ENCODE results near the gene ASXL1. TPM values are rescaled to one million over a fixed set of nuclear protein-coding genes. Genes with fewer than 3 reads are reported as not detected.

Gene ASXL1
- total RNA-seq: 32.6 and 82.4 TPM in 2 replicates
- 50.3 and 97.9 TPM in 2 replicates for polyA plus RNA-seq

DNA sequence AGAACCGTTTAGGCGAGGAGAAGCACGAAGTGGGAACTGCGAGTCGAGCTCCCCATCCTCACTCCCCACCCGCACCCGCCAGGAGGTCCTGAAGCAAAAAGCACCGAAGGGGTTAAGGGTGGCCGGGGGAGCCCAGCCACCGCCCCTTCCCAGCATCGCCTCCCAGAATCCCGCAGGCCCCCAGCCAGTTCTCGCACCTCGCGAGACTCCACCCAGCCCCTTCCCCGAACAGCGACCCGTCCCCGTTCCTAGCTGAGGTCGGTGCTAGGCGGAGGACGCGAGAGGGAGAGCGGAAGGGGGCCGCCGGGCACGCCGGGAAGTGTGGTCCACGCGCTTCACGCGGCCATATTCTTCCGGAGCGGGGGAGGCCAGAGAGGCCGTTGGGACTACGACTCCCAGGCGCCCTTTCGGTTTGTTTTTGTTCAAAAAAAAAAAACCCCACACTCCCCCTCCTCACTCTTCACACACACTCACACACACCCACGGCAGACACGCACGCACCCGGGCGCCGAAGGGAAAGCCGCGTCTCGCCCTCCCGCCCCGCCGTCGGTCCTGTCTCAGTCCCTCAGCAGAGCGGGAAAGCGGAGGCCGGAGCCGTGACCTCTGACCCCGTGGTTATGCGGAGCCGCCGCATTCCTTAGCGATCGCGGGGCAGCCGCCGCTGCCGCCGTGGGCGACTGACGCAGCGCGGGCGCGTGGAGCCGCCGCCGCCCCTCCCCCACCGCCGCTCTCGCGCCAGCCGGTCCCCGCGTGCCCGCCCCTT lies at the start of gene ASXL1:
Gene ASXL1, plus strand, starts transcription at position 463 of the 763 bp plus-strand sequence. CDS start 445 bp downstream, outside the sequence.
- peak; percentile 99 for DNase-seq (ENCODE audit: low read depth in 1 of 2, low spot score in 1 of 2)
- H3K27ac ChIP-seq: peak within 1 kb of the TSS; percentile 99

GRCh38 chr20:32312718-32313424 lies 45.3 kb upstream of the ASXL1 start:
- TF ChIP-seq CTCF (IDR thresholded peaks at IDR 0.05; ENCODE audit: low read depth, low read length): no peak
- DNase-seq (ENCODE audit: low read depth in 1 of 2, low spot score in 1 of 2): no peak
- H3K9me3 ChIP-seq (ENCODE audit: low read depth): no peaks in the 10 kb centered on the region
- no peaks in the 10 kb centered on the region for H3K4me1 ChIP-seq (ENCODE audit: low read depth)
- no peak overlapping the region for H3K4me3 ChIP-seq
- H3K27ac ChIP-seq: no peak overlapping the region
- no peaks in the 10 kb centered on the region for H3K27me3 ChIP-seq
- H3K36me3 ChIP-seq: peaks cover 3% of the 10 kb centered on the region

More for the DNA sequence above, at the start of gene ASXL1:
- H3K36me3 ChIP-seq: no peaks in the 10 kb centered on the region
- no peak for TF ChIP-seq CTCF (IDR thresholded peaks at IDR 0.05; ENCODE audit: low read depth, low read length)
- no peaks in the 10 kb centered on the region for H3K27me3 ChIP-seq
- H3K4me3 ChIP-seq: peak within 1 kb of the TSS; percentile 79
- peaks cover 19% of the 10 kb centered on the region for H3K4me1 ChIP-seq (ENCODE audit: low read depth)
- H3K9me3 ChIP-seq (ENCODE audit: low read depth): no peaks in the 10 kb centered on the region

DNA sequence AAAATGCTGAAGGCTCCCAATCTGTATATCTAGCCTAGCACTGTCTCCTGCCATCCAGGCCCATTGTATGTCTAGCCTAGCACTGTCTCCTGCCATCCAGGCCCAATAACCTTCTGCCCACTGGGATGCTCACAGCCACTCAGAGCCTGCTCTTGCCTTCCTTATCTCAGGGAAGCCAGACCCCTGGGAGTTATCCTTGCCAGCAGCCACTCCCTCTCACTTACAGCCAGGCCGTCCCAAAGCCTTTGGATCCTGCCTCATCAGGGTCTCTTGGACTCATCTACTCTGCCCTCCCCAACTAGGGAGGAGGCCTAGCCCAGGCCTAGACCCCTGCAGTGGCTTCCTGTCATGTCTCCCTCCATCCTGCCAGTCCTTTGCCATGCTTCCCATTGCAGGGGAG lies 43.4 kb upstream of the ASXL1 start:
- Histone ChIP-seq H3K4me3 (no peak overlapping the region), H3K36me3 (peaks cover 7% of the 10 kb centered on the region), H3K27ac (no peak overlapping the region), H3K9me3 (ENCODE audit: low read depth) (no peaks in the 10 kb centered on the region), H3K27me3 (no peaks in the 10 kb centered on the region), H3K4me1 (ENCODE audit: low read depth) (no peaks in the 10 kb centered on the region)
- no peak for DNase-seq (ENCODE audit: low read depth in 1 of 2, low spot score in 1 of 2)
- TF ChIP-seq CTCF (IDR thresholded peaks at IDR 0.05; ENCODE audit: low read depth, low read length): no peak

DNA sequence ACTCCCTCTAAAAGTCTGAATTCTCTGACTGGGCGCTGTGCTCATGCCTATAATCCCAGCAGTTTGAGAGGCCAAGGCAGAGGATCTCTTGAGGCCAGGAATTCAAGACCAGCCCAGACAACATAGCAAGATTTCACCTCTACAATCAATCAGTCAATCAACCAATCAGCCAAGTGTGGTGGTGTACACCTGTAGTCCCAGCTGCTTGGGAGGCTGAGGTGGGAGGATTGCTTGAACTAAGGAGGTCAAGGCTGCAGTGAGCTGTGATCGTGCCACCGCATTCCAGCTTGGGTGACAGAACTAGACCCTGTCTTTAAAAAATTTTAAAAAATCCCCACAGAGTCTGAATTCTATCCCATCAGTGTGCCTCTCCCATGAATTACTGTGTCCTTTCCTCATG lies 42.7 kb upstream of the ASXL1 start:
- no peak for DNase-seq (ENCODE audit: low read depth in 1 of 2, low spot score in 1 of 2)
- TF ChIP-seq CTCF (IDR thresholded peaks at IDR 0.05; ENCODE audit: low read depth, low read length): no peak

GRCh38 chr20:32315891-32316290 lies 42.2 kb upstream of the ASXL1 start:
- H3K27me3 ChIP-seq: no peaks in the 10 kb centered on the region
- no peaks in the 10 kb centered on the region for H3K4me1 ChIP-seq (ENCODE audit: low read depth)
- no peak for DNase-seq (ENCODE audit: low read depth in 1 of 2, low spot score in 1 of 2)
- H3K9me3 ChIP-seq (ENCODE audit: low read depth): no peaks in the 10 kb centered on the region
- TF ChIP-seq CTCF (IDR thresholded peaks at IDR 0.05; ENCODE audit: low read depth, low read length): no peak
- peaks cover 7% of the 10 kb centered on the region for H3K36me3 ChIP-seq
- no peak overlapping the region for H3K27ac ChIP-seq
- no peak overlapping the region for H3K4me3 ChIP-seq

More for the DNA sequence above, 42.7 kb upstream of the ASXL1 start:
- Histone ChIP-seq H3K27ac (no peak overlapping the region), H3K27me3 (no peaks in the 10 kb centered on the region), H3K36me3 (peaks cover 7% of the 10 kb centered on the region), H3K9me3 (ENCODE audit: low read depth) (no peaks in the 10 kb centered on the region), H3K4me1 (ENCODE audit: low read depth) (no peaks in the 10 kb centered on the region), H3K4me3 (no peak overlapping the region)
